ENCODE measurements around the gene YPEL2. TPM values are rescaled to one million over a fixed set of nuclear protein-coding genes. Genes with fewer than 3 reads are reported as not detected.

Gene YPEL2
- total RNA-seq, 1 experiment from 2014 or later = 6.1 TPM

- Histone ChIP-seq H4K20me1 (ENCODE audit: insufficient read depth, low read depth, low read length) (peaks cover 38% of the 10 kb centered on the region; the same call in 1 of the 2 replicates), H3K9ac (ENCODE audit: low read length) (peak overlapping the region; percentile 67), H3K27ac (ENCODE audit: low read length) (no peak overlapping the region)
Measured at GRCh38 chr17:59332749-59333377, 1.4 kb downstream of the YPEL2 start.

GRCh38 chr17:59333836-59334235, 2.4 kb downstream of the YPEL2 start:
- DNase-seq = no peak
- Histone ChIP-seq H3K4me3 (ENCODE audit: low read length) (no peak overlapping the region), H3K36me3 (ENCODE audit: insufficient read depth, low read length) (no peaks in the 10 kb centered on the region), H3K4me1 (ENCODE audit: low read length) (peaks cover 41% of the 10 kb centered on the region), H4K20me1 (ENCODE audit: insufficient read depth, low read depth, low read length) (peaks cover 43% of the 10 kb centered on the region; the same call in 1 of the 2 replicates), H3K27me3 (ENCODE audit: low read length) (peaks cover 8% of the 10 kb centered on the region; the same call in 1 of the 2 replicates), H3K9me3 (ENCODE audit: low read length) (no peaks in the 10 kb centered on the region), H3K27ac (ENCODE audit: low read length) (no peak overlapping the region), H3K9ac (ENCODE audit: low read length) (no peak overlapping the region), H2AFZ (ENCODE audit: low read length) (no peak overlapping the region), H3K9me2 (replicated peaks; ENCODE audit: insufficient read depth, low read length) (no peaks in the 10 kb centered on the region), H3K79me2 (ENCODE audit: low read length) (no peaks in the 10 kb centered on the region), H3K4me2 (ENCODE audit: low read depth, low read length, poor library complexity, severe bottlenecking) (no peak overlapping the region)

More at GRCh38 chr17:59332749-59333377, 1.4 kb downstream of the YPEL2 start:
- H3K79me2 ChIP-seq (ENCODE audit: low read length) = no peaks in the 10 kb centered on the region
- no peak for DNase-seq
- H3K9me3 ChIP-seq (ENCODE audit: low read length) = no peaks in the 10 kb centered on the region
- no peaks in the 10 kb centered on the region for H3K9me2 ChIP-seq (replicated peaks; ENCODE audit: insufficient read depth, low read length)
- peak overlapping the region; percentile 77 for H3K4me3 ChIP-seq (ENCODE audit: low read length)
- H3K4me1 ChIP-seq (ENCODE audit: low read length) = peaks cover 45% of the 10 kb centered on the region
- H3K4me2 ChIP-seq (ENCODE audit: low read depth, low read length, poor library complexity, severe bottlenecking) = peak overlapping the region; percentile 88
- peaks cover 8% of the 10 kb centered on the region; the same call in 1 of the 2 replicates for H3K27me3 ChIP-seq (ENCODE audit: low read length)
- H3K36me3 ChIP-seq (ENCODE audit: insufficient read depth, low read length) = no peaks in the 10 kb centered on the region
- peak overlapping the region; percentile 48; the same call in 1 of the 2 replicates for H2AFZ ChIP-seq (ENCODE audit: low read length)

- no peaks in the 10 kb centered on the region for H3K79me2 ChIP-seq (ENCODE audit: low read length)
Measured at GRCh38 chr17:59335685-59336084, 4.2 kb downstream of the YPEL2 start.

GRCh38 chr17:59337741-59338299, 6.4 kb downstream of the YPEL2 start:
- peaks cover 5% of the 10 kb centered on the region; the same call in 1 of the 2 replicates for H3K27me3 ChIP-seq (ENCODE audit: low read length)
- no peak overlapping the region for H3K27ac ChIP-seq (ENCODE audit: low read length)
- H3K9me3 ChIP-seq (ENCODE audit: low read length) = no peaks in the 10 kb centered on the region
- no peaks in the 10 kb centered on the region for H3K36me3 ChIP-seq (ENCODE audit: insufficient read depth, low read length)
- H3K9me2 ChIP-seq (replicated peaks; ENCODE audit: insufficient read depth, low read length) = no peaks in the 10 kb centered on the region
- H3K4me2 ChIP-seq (ENCODE audit: low read depth, low read length, poor library complexity, severe bottlenecking) = no peak overlapping the region
- H3K4me3 ChIP-seq (ENCODE audit: low read length) = no peak overlapping the region
- H3K79me2 ChIP-seq (ENCODE audit: low read length) = no peaks in the 10 kb centered on the region
- no peak overlapping the region for H3K9ac ChIP-seq (ENCODE audit: low read length)
- no peak for DNase-seq
- peaks cover 64% of the 10 kb centered on the region; the same call in 1 of the 2 replicates for H4K20me1 ChIP-seq (ENCODE audit: insufficient read depth, low read depth, low read length)
- peaks cover 24% of the 10 kb centered on the region for H3K4me1 ChIP-seq (ENCODE audit: low read length)
- H2AFZ ChIP-seq (ENCODE audit: low read length) = no peak overlapping the region

More at GRCh38 chr17:59335685-59336084, 4.2 kb downstream of the YPEL2 start:
- H3K27ac ChIP-seq (ENCODE audit: low read length) = no peak overlapping the region
- DNase-seq = no peak
- peaks cover 8% of the 10 kb centered on the region; the same call in 1 of the 2 replicates for H3K27me3 ChIP-seq (ENCODE audit: low read length)
- peaks cover 25% of the 10 kb centered on the region for H3K4me1 ChIP-seq (ENCODE audit: low read length)
- H2AFZ ChIP-seq (ENCODE audit: low read length) = no peak overlapping the region
- H3K9me3 ChIP-seq (ENCODE audit: low read length) = no peaks in the 10 kb centered on the region
- no peaks in the 10 kb centered on the region for H3K9me2 ChIP-seq (replicated peaks; ENCODE audit: insufficient read depth, low read length)
- no peak overlapping the region for H3K9ac ChIP-seq (ENCODE audit: low read length)
- no peak overlapping the region for H3K4me3 ChIP-seq (ENCODE audit: low read length)
- no peaks in the 10 kb centered on the region for H3K36me3 ChIP-seq (ENCODE audit: insufficient read depth, low read length)
- H4K20me1 ChIP-seq (ENCODE audit: insufficient read depth, low read depth, low read length) = peaks cover 50% of the 10 kb centered on the region; the same call in 1 of the 2 replicates
- H3K4me2 ChIP-seq (ENCODE audit: low read depth, low read length, poor library complexity, severe bottlenecking) = no peak overlapping the region

- no peak for DNase-seq
- H3K27ac ChIP-seq (ENCODE audit: low read length) = no peak overlapping the region
- H3K36me3 ChIP-seq (ENCODE audit: insufficient read depth, low read length) = no peaks in the 10 kb centered on the region
- H2AFZ ChIP-seq (ENCODE audit: low read length) = no peak overlapping the region
- H3K9me2 ChIP-seq (replicated peaks; ENCODE audit: insufficient read depth, low read length) = no peaks in the 10 kb centered on the region
- peaks cover 3% of the 10 kb centered on the region; the same call in 1 of the 2 replicates for H3K27me3 ChIP-seq (ENCODE audit: low read length)
- no peak overlapping the region for H3K4me3 ChIP-seq (ENCODE audit: low read length)
- no peak overlapping the region for H3K4me2 ChIP-seq (ENCODE audit: low read depth, low read length, poor library complexity, severe bottlenecking)
- H3K9ac ChIP-seq (ENCODE audit: low read length) = no peak overlapping the region
- peaks cover 18% of the 10 kb centered on the region for H3K4me1 ChIP-seq (ENCODE audit: low read length)
- H3K9me3 ChIP-seq (ENCODE audit: low read length) = no peaks in the 10 kb centered on the region
- peaks cover 64% of the 10 kb centered on the region; the same call in 1 of the 2 replicates for H4K20me1 ChIP-seq (ENCODE audit: insufficient read depth, low read depth, low read length)
- H3K79me2 ChIP-seq (ENCODE audit: low read length) = no peaks in the 10 kb centered on the region
Measured at GRCh38 chr17:59338498-59338897, 7.0 kb downstream of the YPEL2 start.

- no peak for DNase-seq
- no peak overlapping the region for H3K27ac ChIP-seq (ENCODE audit: low read length)
- H3K4me3 ChIP-seq (ENCODE audit: low read length) = no peak overlapping the region
- no peak overlapping the region for H3K9ac ChIP-seq (ENCODE audit: low read length)
- no peaks in the 10 kb centered on the region for H3K79me2 ChIP-seq (ENCODE audit: low read length)
- H4K20me1 ChIP-seq (ENCODE audit: insufficient read depth, low read depth, low read length) = peaks cover 34% of the 10 kb centered on the region; the same call in 1 of the 2 replicates
- H2AFZ ChIP-seq (ENCODE audit: low read length) = no peak overlapping the region
- no peaks in the 10 kb centered on the region for H3K9me3 ChIP-seq (ENCODE audit: low read length)
- H3K4me2 ChIP-seq (ENCODE audit: low read depth, low read length, poor library complexity, severe bottlenecking) = no peak overlapping the region
- no peaks in the 10 kb centered on the region for H3K36me3 ChIP-seq (ENCODE audit: insufficient read depth, low read length)
- H3K4me1 ChIP-seq (ENCODE audit: low read length) = peaks cover 12% of the 10 kb centered on the region
- H3K27me3 ChIP-seq (ENCODE audit: low read length) = no peaks in the 10 kb centered on the region
- H3K9me2 ChIP-seq (replicated peaks; ENCODE audit: insufficient read depth, low read length) = no peaks in the 10 kb centered on the region
Measured at GRCh38 chr17:59341922-59342321, 10.5 kb downstream of the YPEL2 start.

- Histone ChIP-seq H3K27me3 (ENCODE audit: low read length) (no peaks in the 10 kb centered on the region), H3K27ac (ENCODE audit: low read length) (no peak overlapping the region), H2AFZ (ENCODE audit: low read length) (no peak overlapping the region), H3K36me3 (ENCODE audit: insufficient read depth, low read length) (no peaks in the 10 kb centered on the region), H3K4me2 (ENCODE audit: low read depth, low read length, poor library complexity, severe bottlenecking) (no peak overlapping the region), H3K79me2 (ENCODE audit: low read length) (no peaks in the 10 kb centered on the region), H3K9me2 (replicated peaks; ENCODE audit: insufficient read depth, low read length) (no peaks in the 10 kb centered on the region), H4K20me1 (ENCODE audit: insufficient read depth, low read depth, low read length) (peaks cover 38% of the 10 kb centered on the region; the same call in 1 of the 2 replicates), H3K4me3 (ENCODE audit: low read length) (no peak overlapping the region), H3K9ac (ENCODE audit: low read length) (no peak overlapping the region), H3K4me1 (ENCODE audit: low read length) (peaks cover 12% of the 10 kb centered on the region), H3K9me3 (ENCODE audit: low read length) (no peaks in the 10 kb centered on the region)
- DNase-seq = no peak
Measured at GRCh38 chr17:59342681-59343131, 11.3 kb downstream of the YPEL2 start.

GRCh38 chr17:59345476-59345875, 14.0 kb downstream of the YPEL2 start:
- no peak for DNase-seq
- Histone ChIP-seq H2AFZ (ENCODE audit: low read length) (no peak overlapping the region), H3K36me3 (ENCODE audit: insufficient read depth, low read length) (no peaks in the 10 kb centered on the region), H3K9me2 (replicated peaks; ENCODE audit: insufficient read depth, low read length) (no peaks in the 10 kb centered on the region), H3K4me2 (ENCODE audit: low read depth, low read length, poor library complexity, severe bottlenecking) (no peak overlapping the region), H3K4me1 (ENCODE audit: low read length) (peaks cover 15% of the 10 kb centered on the region), H3K27me3 (ENCODE audit: low read length) (no peaks in the 10 kb centered on the region), H3K79me2 (ENCODE audit: low read length) (no peaks in the 10 kb centered on the region), H3K27ac (ENCODE audit: low read length) (no peak overlapping the region), H4K20me1 (ENCODE audit: insufficient read depth, low read depth, low read length) (peaks cover 24% of the 10 kb centered on the region; the same call in 1 of the 2 replicates), H3K4me3 (ENCODE audit: low read length) (no peak overlapping the region), H3K9ac (ENCODE audit: low read length) (no peak overlapping the region), H3K9me3 (ENCODE audit: low read length) (no peaks in the 10 kb centered on the region)

Data from Karpas-422 (cell line).